HG03108 (cell line): Measurements from ENCODE around the gene CNTN4.

Experiments used
- ATAC-seq: cut with Tn5 transposase; IDR thresholded peaks from one replicate; pipeline ENCODE4 v1.9.1; 2021; ENCODE audit warnings: moderate library complexity; ENCODE audit not compliant: unreplicated experiment

Gene CNTN4

DNA sequence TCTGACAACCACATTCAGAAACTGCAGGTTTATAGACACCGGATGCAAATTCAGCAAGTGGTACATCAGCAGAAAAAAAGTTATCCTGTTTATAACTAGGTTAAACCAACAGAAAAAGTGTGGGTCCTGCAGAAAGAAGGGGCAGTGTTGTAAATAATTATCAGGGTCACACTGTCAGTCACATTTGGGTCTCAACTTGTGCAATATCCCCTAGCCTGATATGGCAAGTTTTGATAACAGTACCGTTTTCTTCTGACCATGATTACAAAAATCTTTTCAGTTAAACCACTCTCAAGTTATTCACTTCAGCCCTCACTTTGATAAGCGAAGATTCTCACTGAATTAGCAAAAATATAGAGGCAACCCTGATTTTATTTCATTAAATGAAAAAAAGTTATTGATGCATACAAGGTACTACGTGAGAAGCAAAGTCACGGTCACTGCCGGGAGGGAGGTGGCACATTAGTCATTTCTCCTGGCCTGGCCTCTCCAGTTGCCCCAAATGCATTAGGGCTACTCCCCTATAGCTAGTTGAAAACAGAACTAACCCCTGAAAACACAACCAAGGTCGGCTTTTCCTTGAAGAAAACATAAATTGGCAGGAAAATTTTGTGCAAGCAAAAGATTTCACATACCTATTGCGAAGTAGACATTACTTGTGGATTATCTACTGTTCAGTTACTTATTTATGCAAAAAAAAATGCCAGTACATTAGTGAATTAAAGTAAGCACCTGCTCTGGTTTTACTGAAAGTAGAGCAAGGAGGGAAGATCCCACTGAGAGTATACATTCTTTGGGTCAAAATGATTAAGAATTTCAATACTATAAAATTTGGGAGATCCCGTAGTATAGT, 982.9 kb downstream of the CNTN4 start:
- peak; percentile 47 for ATAC-seq

GRCh38 chr3:3082234-3082924, 983.7 kb downstream of the CNTN4 start:
- peak; percentile 76 for ATAC-seq

- ATAC-seq, result no peak
Measured at GRCh38 chr3:3084890-3085289, 986.2 kb downstream of the CNTN4 start.

GRCh38 chr3:3085782-3086181, 987.1 kb downstream of the CNTN4 start:
- no peak for ATAC-seq

DNA sequence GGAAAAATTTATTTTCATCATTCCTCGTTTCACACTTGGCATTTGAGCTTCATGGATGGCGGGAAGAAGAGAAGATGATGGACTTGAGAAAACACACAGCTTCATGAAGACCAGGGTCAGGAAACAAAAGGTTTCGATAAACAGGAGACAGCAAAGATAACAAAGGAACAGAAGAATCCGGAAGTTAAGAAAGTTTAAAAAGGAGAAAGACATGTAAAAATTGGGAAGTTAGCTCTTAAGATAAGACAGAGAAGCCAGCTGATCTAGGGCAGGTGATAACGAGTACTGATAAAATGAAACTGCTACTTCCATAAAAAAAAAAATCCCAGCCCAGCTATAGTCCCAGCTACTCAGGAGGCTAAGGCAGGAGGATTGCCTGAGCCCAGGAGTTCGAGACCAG, 987.6 kb downstream of the CNTN4 start:
- ATAC-seq, result no peak

GRCh38 chr3:3087279-3087678, 988.6 kb downstream of the CNTN4 start:
- ATAC-seq, result no peak

- ATAC-seq, result no peak
Measured at GRCh38 chr3:3087716-3088465, 989.2 kb downstream of the CNTN4 start.

DNA sequence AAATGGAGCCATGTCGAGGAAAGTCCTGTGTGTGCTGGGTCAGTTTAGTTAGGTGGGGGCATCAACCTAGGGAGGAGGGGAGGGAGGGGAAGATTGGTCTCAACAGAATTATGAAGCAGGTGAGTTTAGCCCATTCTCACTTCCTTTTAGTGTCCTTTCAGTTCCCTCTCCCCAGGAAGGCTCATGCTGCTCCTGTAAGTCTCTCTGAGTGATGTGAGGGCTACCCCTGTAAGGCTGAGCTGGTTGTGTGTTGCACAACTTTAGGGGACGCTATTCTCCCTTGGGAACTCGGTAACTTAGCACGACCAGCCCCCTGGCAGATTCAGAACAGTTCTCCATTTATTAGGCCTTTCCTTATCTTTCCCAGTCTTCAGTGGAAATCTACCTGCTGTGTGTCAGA, 990.4 kb downstream of the CNTN4 start:
- ATAC-seq, result peak; percentile 98

GRCh38 chr3:3097958-3098357, 999.3 kb downstream of the CNTN4 start:
- no peak for ATAC-seq

DNA sequence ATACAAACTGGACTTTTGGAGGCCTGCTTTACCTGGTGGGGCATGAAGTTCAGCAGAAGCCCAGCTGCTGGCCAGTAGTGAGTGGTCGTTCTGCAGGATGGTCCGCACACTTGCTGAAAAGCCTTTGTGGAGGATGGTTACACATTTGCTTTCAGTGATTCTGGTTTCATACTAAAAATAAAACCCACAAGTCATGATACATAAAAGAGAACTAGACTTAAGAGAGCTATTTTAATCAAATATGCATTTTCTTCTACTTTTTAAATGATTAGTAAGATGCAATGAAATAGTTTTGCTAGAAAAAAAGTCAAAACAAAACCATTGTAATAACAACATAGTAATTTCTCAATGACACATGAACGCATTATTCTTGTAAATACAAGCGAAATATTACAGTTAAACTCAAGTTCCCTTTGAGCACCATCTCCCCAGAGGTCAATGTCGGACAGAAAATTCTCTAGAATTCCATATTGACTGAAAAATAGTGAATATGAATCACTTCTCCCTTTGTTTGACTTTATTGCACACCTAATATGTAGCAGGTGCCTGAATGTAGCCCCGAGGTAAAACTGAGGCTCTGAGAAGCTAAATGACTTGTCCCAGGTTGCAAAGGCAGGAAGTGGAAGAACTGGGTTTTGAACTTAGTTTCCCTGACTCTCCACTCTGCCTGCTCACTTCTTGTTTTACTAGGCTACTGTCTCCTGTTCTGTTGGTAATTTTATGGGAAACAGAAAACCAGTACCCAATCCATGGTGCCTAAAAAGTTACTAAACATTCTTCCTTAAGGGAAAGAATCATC, 1003.2 kb downstream of the CNTN4 start:
- ATAC-seq, result no peak

GRCh38 chr3:3102751-3103150, 1004.1 kb downstream of the CNTN4 start:
- no peak for ATAC-seq

DNA sequence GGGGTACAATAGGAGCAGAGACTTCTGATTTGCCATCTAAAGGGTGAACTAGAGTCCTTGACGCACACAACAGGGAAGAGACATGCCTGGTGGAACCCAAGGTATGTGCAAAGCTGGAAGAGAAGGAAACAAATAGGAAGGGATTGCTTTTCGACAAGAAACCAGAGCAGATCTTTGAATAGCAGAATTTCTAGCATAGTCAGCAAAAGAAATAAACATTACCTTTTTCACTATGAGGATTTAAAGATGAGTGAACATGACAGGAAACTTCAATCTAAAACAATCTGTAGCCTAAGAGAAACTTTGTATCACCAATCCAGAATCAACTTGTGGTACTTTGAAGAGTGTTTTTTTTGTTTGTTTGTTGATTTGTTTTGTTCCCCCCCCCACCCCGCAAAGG, 1006.6 kb downstream of the CNTN4 start:
- ATAC-seq, result no peak

DNA sequence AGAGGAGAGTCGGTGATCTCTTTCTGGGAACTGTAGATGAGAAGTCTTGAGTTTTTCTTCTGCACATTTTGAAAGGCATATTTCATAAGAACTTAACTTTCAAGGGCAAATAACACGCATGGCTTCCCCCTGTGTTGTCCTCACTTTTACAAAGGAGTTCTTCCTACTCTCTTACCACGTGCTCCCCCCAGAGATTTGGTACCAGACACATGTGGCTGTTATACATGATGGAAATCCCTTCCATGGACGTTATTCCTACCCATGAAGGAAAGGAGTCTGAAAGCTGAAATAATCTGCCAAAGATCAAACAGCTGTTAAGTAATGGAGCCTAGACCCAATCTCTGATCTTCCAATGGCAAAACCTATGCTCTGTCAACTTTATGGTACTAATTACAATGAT, 1007.1 kb downstream of the CNTN4 start:
- no peak for ATAC-seq

DNA sequence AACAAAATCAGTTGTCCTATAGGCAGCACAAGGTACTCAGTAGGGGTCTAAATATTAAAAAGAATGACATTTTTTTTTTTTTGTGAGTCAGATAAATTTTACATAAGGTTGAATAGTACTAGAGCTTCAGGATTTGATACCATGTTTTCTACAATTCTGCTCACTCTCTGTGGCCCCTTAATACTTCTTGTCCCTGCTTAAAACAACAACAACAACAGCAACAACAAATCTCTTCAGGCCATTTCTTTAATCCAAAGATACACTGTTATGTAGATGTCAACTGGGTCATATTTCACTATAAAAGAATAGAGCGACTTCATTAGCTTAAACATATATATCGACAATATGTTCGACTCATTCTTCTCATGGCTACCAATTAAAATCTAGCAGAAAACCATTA, 1008.5 kb downstream of the CNTN4 start:
- no peak for ATAC-seq
